HG03521 (cell line): ENCODE results near the gene SUPT3H.
"Not testable (repeated sequence)": the region's sequence is repeated elsewhere in the genome, so short reads cannot be mapped to it uniquely, and the experiment has no call there.

Source experiments
- ATAC-seq: cut with Tn5 transposase; IDR thresholded peaks from one replicate; pipeline ENCODE4 v1.9.1; 2021; ENCODE audit warnings: mild to moderate bottlenecking, moderate library complexity; ENCODE audit not compliant: unreplicated experiment

SUPT3H gene

GRCh38 chr6:44921798-44922197 is 455.9 kb downstream of the SUPT3H start:
- no peak for ATAC-seq

- ATAC-seq = no peak
These were observed 456.7 kb downstream of the SUPT3H start for GRCh38 chr6:44920952-44921491.

GRCh38 chr6:44918671-44919296 is 458.9 kb downstream of the SUPT3H start:
- ATAC-seq = no peak

GRCh38 chr6:44917430-44917829 is 460.3 kb downstream of the SUPT3H start:
- no peak for ATAC-seq

- ATAC-seq = no peak
These were observed 462.6 kb downstream of the SUPT3H start for GRCh38 chr6:44915111-44915510.

- no peak for ATAC-seq
These were observed 463.6 kb downstream of the SUPT3H start for GRCh38 chr6:44914141-44914540.

GRCh38 chr6:44906761-44907160 is 471.0 kb downstream of the SUPT3H start:
- ATAC-seq = no peak

GRCh38 chr6:44900358-44900757 is 477.4 kb downstream of the SUPT3H start:
- ATAC-seq = not testable (repeated sequence)

- no peak for ATAC-seq
These were observed 479.3 kb downstream of the SUPT3H start for GRCh38 chr6:44898296-44898930.

- no peak for ATAC-seq
These were observed 480.4 kb downstream of the SUPT3H start for GRCh38 chr6:44897316-44897715.

GRCh38 chr6:44896701-44897100 is 481.0 kb downstream of the SUPT3H start:
- ATAC-seq = no peak

- no peak for ATAC-seq
These were observed 485.2 kb downstream of the SUPT3H start for GRCh38 chr6:44892579-44892978.

- not testable (repeated sequence) for ATAC-seq
These were observed 498.7 kb downstream of the SUPT3H start for GRCh38 chr6:44879071-44879470.

GRCh38 chr6:44876638-44877037 is 501.1 kb downstream of the SUPT3H start:
- not testable (repeated sequence) for ATAC-seq

- peak; percentile 79 for ATAC-seq
These were observed 508.3 kb downstream of the SUPT3H start for GRCh38 chr6:44869321-44869897.

- ATAC-seq = peak; percentile 12
These were observed 508.8 kb downstream of the SUPT3H start for GRCh38 chr6:44868910-44869309.

GRCh38 chr6:44868335-44868668 is 509.4 kb downstream of the SUPT3H start:
- peak; percentile 39 for ATAC-seq

- ATAC-seq = peak; percentile 62
These were observed 510.0 kb downstream of the SUPT3H start for GRCh38 chr6:44867571-44868334.

GRCh38 chr6:44865184-44865583 is 512.5 kb downstream of the SUPT3H start:
- ATAC-seq = not testable (repeated sequence)

- no peak for ATAC-seq
These were observed 517.8 kb downstream of the SUPT3H start for GRCh38 chr6:44859901-44860410.

GRCh38 chr6:44858998-44859397 is 518.7 kb downstream of the SUPT3H start:
- no peak for ATAC-seq
